K562 (cell line): ENCODE measurements around the gene ZACN. TPM values are rescaled to one million over a fixed set of nuclear protein-coding genes. Genes with fewer than 3 reads are reported as not detected.
A peak's percentile ranks its signal among the peaks of the same experiment; 100 is the strongest.

Experiments used
- ATAC-seq: fragments of 200-7000 bp; cut with Tn5 transposase; 3 replicates; pipeline ENCODE4 v1.9.1; 2020; ENCODE audit warnings: moderate library complexity
- BruUV-seq: library from RNA; stranded (reverse); fragments of 400-500 nt; replicated peaks from 2 replicates; lab custom pipeline; 2021; lab: Mats Ljungman, UMichigan
- CTCF ChIA-PET: fragments of 300-600 bp; formaldehyde crosslinking; extraction: SDS; loops from one replicate; lab custom pipeline; 2021; ENCODE audit warnings: low intra/inter-chr PET ratio; lab: Yijun Ruan, JAX
- POLR2A ChIA-PET: fragments of 300-600, 350-650 bp; sonication (Branson Sonifier 250); formaldehyde crosslinking; extraction: SDS; loops from one replicate; lab custom pipeline; 2021; ENCODE audit warnings: antibody characterized with exemption, inconsistent platforms; lab: Yijun Ruan, JAX
- DNase-seq, 4 experiments: peaks; one replicate each; pipeline versions ENCODE4 v3.0.0 to v3.0.0-alpha.2; 2011 to 2018; ENCODE audit warnings: low spot score in 3 of 4, mixed read lengths in 3 of 4; ENCODE audit errors: extremely low read depth in 1 of 4
- FAIRE-seq: peaks from 2 replicates; lab custom pipeline; 2011; peaks lifted over from hg19 to GRCh38; lab: Jason Lieb, UNC
- H2AFZ ChIP-seq: 2 replicates; pipeline ENCODE4 v1.6.0; 2011; ENCODE audit warnings: low read depth, low read length, control low read depth, inconsistent platforms
- H3K27ac ChIP-seq: fragments of 200-600 bp; 3 replicates; pipeline ENCODE4 v1.8.0; 2011; ENCODE audit warnings: low read depth, mild to moderate bottlenecking, control low read depth, inconsistent platforms, low read length, moderate library complexity, mixed read lengths; ENCODE audit errors: extremely low read depth
- H3K27me3 ChIP-seq, 2 experiments: fragments of 300-600 bp in 1 of 2; 2 replicates in 1 of 2; 3 replicates in 1 of 2; pipeline versions ENCODE4 v1.6.0 to v1.8.0; 2011; ENCODE audit warnings: inconsistent platforms in 2 of 2, low read length in 2 of 2, mild to moderate bottlenecking in 1 of 2, mixed read lengths in 1 of 2, moderate library complexity in 1 of 2; ENCODE audit not compliant: control insufficient read depth in 2 of 2, insufficient read depth in 2 of 2
- H3K36me3 ChIP-seq: fragments of 300-600 bp; 3 replicates; pipeline ENCODE4 v1.8.0; 2011; ENCODE audit warnings: mild to moderate bottlenecking, low read length, inconsistent platforms; ENCODE audit not compliant: control insufficient read depth, insufficient read depth
- H3K4me1 ChIP-seq, 2 experiments: fragments of 200-600 bp in 1 of 2; replicated peaks in 1 of 2; 2 replicates in 1 of 2; 3 replicates in 1 of 2; pipeline versions ENCODE4 v1.5.1 to v1.8.0; 2011; ENCODE audit warnings: inconsistent platforms in 2 of 2, low read length in 2 of 2, mild to moderate bottlenecking in 1 of 2, mixed read lengths in 1 of 2, moderate library complexity in 1 of 2; ENCODE audit not compliant: control insufficient read depth in 2 of 2, insufficient read depth in 2 of 2
- H3K4me2 ChIP-seq: 2 replicates; pipeline ENCODE4 v1.6.1; 2011; ENCODE audit warnings: low read length, control low read depth, inconsistent platforms, mixed read lengths; ENCODE audit not compliant: insufficient read depth
- H3K4me3 ChIP-seq: fragments of 200-600 bp; sonication (generic), shearing (Covaris generic); 2 replicates; pipeline ENCODE4 v1.5.1; 2016; ENCODE audit warnings: control low read depth, inconsistent platforms
- H3K79me2 ChIP-seq: fragments of 200-600 bp; 3 replicates; pipeline ENCODE4 v1.8.0; 2011; ENCODE audit warnings: low read length, inconsistent platforms; ENCODE audit not compliant: control insufficient read depth, insufficient read depth
- H3K9ac ChIP-seq, 2 experiments: 2 replicates each; pipeline versions ENCODE4 v1.6.0 to v1.6.1; 2011; ENCODE audit warnings: low read depth in 2 of 2, low read length in 2 of 2, control low read depth in 1 of 2, inconsistent platforms in 1 of 2, mild to moderate bottlenecking in 1 of 2, mixed read lengths in 1 of 2; ENCODE audit not compliant: insufficient read depth in 1 of 2
- H3K9me1 ChIP-seq: one replicate; pipeline ENCODE4 v1.6.0; 2011; ENCODE audit warnings: inconsistent platforms, mild to moderate bottlenecking, low read length, moderate library complexity; ENCODE audit not compliant: control insufficient read depth, insufficient read depth
- H3K9me3 ChIP-seq: replicated peaks from 2 replicates; pipeline ENCODE4 v1.5.1; 2011; ENCODE audit warnings: low read depth, low read length, inconsistent platforms; ENCODE audit not compliant: control insufficient read depth, insufficient read depth
- H4K20me1 ChIP-seq: replicated peaks from 2 replicates; pipeline ENCODE4 v1.6.1; 2011; ENCODE audit warnings: low read length, inconsistent platforms, mixed read lengths; ENCODE audit not compliant: control insufficient read depth, insufficient read depth
- KLF1 ChIP-seq: fragments of 450-650 bp; IDR thresholded peaks from 2 replicates; pipeline ENCODE4 v1.6.1; 2016; ENCODE audit warnings: missing genetic modification characterization, missing compliant biosample characterization
- NFE2L1 ChIP-seq: fragments of 450-650 bp; IDR thresholded peaks from 2 replicates; pipeline ENCODE4 v1.6.1; 2016; ENCODE audit warnings: missing genetic modification characterization, low read depth, mild to moderate bottlenecking, missing compliant biosample characterization, moderate library complexity, borderline replicate concordance
- PTRF ChIP-seq: fragments of 450-650 bp; IDR thresholded peaks from 2 replicates; pipeline ENCODE4 v1.6.1; 2016; ENCODE audit warnings: mild to moderate bottlenecking, missing genetic modification characterization, missing compliant biosample characterization
- SRSF9 ChIP-seq: fragments of 200-400 bp; formaldehyde crosslinking; IDR thresholded peaks from 2 replicates; pipeline ENCODE4 v1.6.1; 2017; ENCODE audit warnings: low read depth, low read length, borderline replicate concordance
- ZNF146 ChIP-seq: IDR thresholded peaks from one replicate; pipeline ENCODE4 v1.6.1; 2018; ENCODE audit warnings: missing compliant biosample characterization; ENCODE audit not compliant: unreplicated experiment
- WGBS: fragments of 100-300 bp; shearing (Covaris generic); methylation state at CpG from one replicate; pipeline ENCODE4 v1.1.6; 2016; ENCODE audit warnings: low coverage, mixed read lengths; ENCODE audit not compliant: insufficient coverage; ENCODE audit errors: missing lambda C conversion rate; 5-methylcytosine and 5-hydroxymethylcytosine counted together
- in situ Hi-C: fragments of 300-500 bp; cut with MboI; formaldehyde crosslinking; loops from 4 replicates; pipeline ENCODE4 v1.15.0; 2018; ENCODE audit warnings: inconsistent platforms, mixed read lengths
- intact Hi-C: fragments of 100-400 bp; cut with micrococcal nuclease; formaldehyde crosslinking; loops from 2 replicates; pipeline ENCODE4 v1.14.2; 2022
- polyA plus RNA-seq, 8 experiments: library from polyadenylated mRNA; depleted of rRNA in 4 of 8; stranded (reverse) in 5 of 8; unstranded in 3 of 8; fragments of >200 nt; fragmentation: Nextera tagmentation in 2 of 8; fragmentation: Illumina TruSeq in 1 of 8; extraction: Ambion mirVana in 2 of 8; extraction: Trizol in 1 of 8; gene quantifications; 2 replicates each; pipeline versions ENCODE4 v1.2.1 to v1.2.3, GENCODE V29; 2011 to 2014; ENCODE audit warnings: inconsistent platforms in 1 of 8, missing spikeins in 1 of 8
- total RNA-seq, 7 experiments: library from RNA; depleted of rRNA in 6 of 7; stranded (reverse); fragments of >200 nt in 6 of 7; fragmentation: Illumina TruSeq in 2 of 7; extraction: Trizol in 2 of 7; gene quantifications; 2 replicates each; pipeline versions ENCODE4 v1.2.1 to v1.2.3, GENCODE V29; 2011 to 2021; ENCODE audit warnings: low replicate concordance in 1 of 7
- TF ChIP-seq, protein P1 (sequence below): fragments of 450-650 bp; formaldehyde crosslinking; IDR thresholded peaks from 2 replicates; pipeline ENCODE4 v1.4.0; 2022; ENCODE audit warnings: missing genetic modification characterization

ZACN gene
- total and polyA plus RNA-seq, 9 of the 15 experiments (the other 6 are each of a cell fraction or from before 2014, with no cell fraction given) = 0.07 TPM; not detected in 8

DNA sequence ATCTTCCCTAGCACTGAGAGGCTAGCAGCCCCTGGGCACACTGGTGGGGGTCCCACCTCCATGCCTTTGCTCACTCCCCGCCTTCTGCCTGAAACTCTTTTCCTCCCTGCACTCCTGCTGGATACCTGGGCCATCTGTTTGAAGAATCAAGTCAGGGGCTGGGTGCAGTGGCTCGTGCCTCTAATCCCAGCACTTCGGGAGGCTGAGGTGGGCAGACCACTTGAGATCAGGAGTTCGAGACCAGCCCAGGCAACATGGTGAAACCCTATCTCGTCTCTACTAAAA lies 46.4 kb downstream of the ZACN start:
- TF ChIP-seq KLF1 (tag) (no peak), NFE2L1 (tag) (no peak)
- 0 out of 2 replicates have a peak overlapping the region, but pooled peaks have one; percentile 2 for H2AFZ ChIP-seq
- H3K4me1 ChIP-seq = peaks cover 5 to 21% of the 10 kb centered on the region in 2 experiments; a peak in 4 of 5 replicates
- DNase-seq = no peak
- POLR2A ChIA-PET = interaction anchor here (0.6 to 11.3 kb wide), 4 partner anchors 16 to 146 kb away, joined by 3 to 157 read pairs (median 3); partner anchors contain the start of gene FOXJ1
- H3K9me1 ChIP-seq = peaks cover 4% of the 10 kb centered on the region
- intact Hi-C loops (no loop called here), in situ Hi-C loops (loop anchor here (5.0 kb wide), 1 partner anchor 167 kb away; no protein-coding TSS in a partner anchor)
- CTCF ChIA-PET = interaction anchor here (0.6 to 6.9 kb wide), 2 partner anchors 18 to 154 kb away, joined by 5 to 89 read pairs; no protein-coding TSS in a partner anchor
- WGBS = 4% methylated on average over 5 of the region's 5 CpGs
- H3K27ac ChIP-seq = no peak overlapping the region
- H3K9ac ChIP-seq = no peak overlapping the region
- H3K4me2 ChIP-seq = no peak overlapping the region
- H3K9me3 ChIP-seq = no peaks in the 10 kb centered on the region
- H4K20me1 ChIP-seq = no peaks in the 10 kb centered on the region
- no peak for ATAC-seq
- no peaks in the 10 kb centered on the region for H3K79me2 ChIP-seq
- no TSS peak for BruUV-seq
- H3K27me3 ChIP-seq = peaks cover 4% of the 10 kb centered on the region in 2 experiments; a peak in 4 of 5 replicates
- no peaks in the 10 kb centered on the region for H3K36me3 ChIP-seq
- no peak overlapping the region for H3K4me3 ChIP-seq
- no peak for FAIRE-seq

DNA sequence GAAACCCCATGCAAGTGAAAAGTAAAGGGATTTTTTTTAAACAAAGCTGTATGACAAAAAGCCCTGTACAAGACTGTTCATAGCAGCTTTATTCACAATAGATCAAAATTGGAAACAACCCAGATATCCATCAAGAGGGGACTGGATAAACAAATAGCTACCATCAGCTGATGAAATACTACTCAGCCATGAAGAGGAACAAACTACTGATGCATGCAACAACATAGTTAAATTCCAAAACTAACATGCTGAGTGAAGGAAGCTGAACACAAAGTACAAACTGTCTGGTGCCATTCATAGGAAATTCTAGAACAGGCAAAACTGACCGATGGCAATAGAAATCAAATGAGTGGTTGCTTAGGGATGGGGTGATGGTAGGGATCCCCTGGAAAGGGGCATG lies 46.9 kb downstream of the ZACN start:
- H3K4me3 ChIP-seq = no peak overlapping the region
- no TSS peak for BruUV-seq
- H3K4me1 ChIP-seq = peaks cover under 1 to 24% of the 10 kb centered on the region in 2 experiments; a peak in 4 of 5 replicates
- TF ChIP-seq ZNF146 (CRISPR knock-in tag) = peak; percentile 89
- TF ChIP-seq SRSF9 = no peak
- TF ChIP-seq, protein P1, sequence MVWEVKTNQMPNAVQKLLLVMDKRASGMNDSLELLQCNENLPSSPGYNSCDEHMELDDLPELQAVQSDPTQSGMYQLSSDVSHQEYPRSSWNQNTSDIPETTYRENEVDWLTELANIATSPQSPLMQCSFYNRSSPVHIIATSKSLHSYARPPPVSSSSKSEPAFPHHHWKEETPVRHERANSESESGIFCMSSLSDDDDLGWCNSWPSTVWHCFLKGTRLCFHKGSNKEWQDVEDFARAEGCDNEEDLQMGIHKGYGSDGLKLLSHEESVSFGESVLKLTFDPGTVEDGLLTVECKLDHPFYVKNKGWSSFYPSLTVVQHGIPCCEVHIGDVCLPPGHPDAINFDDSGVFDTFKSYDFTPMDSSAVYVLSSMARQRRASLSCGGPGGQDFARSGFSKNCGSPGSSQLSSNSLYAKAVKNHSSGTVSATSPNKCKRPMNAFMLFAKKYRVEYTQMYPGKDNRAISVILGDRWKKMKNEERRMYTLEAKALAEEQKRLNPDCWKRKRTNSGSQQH (CRISPR knock-in tag) = no peak
- TF ChIP-seq PTRF = no peak
- ChIA-PET POLR2A (interaction anchor here (0.7 to 11.3 kb wide), 4 partner anchors 18 to 145 kb away, joined by 3 to 157 read pairs (median 4); no protein-coding TSS in a partner anchor), CTCF (interaction anchor here (6.9 kb wide), 1 partner anchor 154 kb away, joined by 89 read pairs; no protein-coding TSS in a partner anchor)
- no peak overlapping the region for H3K27ac ChIP-seq
- no peak overlapping the region for H2AFZ ChIP-seq
- H3K9me3 ChIP-seq = no peaks in the 10 kb centered on the region
- H3K9ac ChIP-seq = no peak overlapping the region
- ATAC-seq = no peak
- DNase-seq = no peak
- no peak overlapping the region for H3K4me2 ChIP-seq
- peaks cover under 1% of the 10 kb centered on the region for H3K9me1 ChIP-seq
- H3K79me2 ChIP-seq = no peaks in the 10 kb centered on the region
- in situ Hi-C loops (loop anchor here (5.0 kb wide), 1 partner anchor 166 kb away; no protein-coding TSS in a partner anchor), intact Hi-C loops (no loop called here)
- peaks cover 4 to 10% of the 10 kb centered on the region in 2 experiments; a peak in 4 of 5 replicates for H3K27me3 ChIP-seq
- 39% methylated on average over 1 of the region's 1 CpG for WGBS
- no peaks in the 10 kb centered on the region for H4K20me1 ChIP-seq
- FAIRE-seq = no peak
- no peaks in the 10 kb centered on the region for H3K36me3 ChIP-seq
